Measurements from ENCODE around the gene SERPINB5. TPM values are rescaled to one million over a fixed set of nuclear protein-coding genes. Genes with fewer than 3 reads are reported as not detected.

SERPINB5 gene
- total RNA-seq, 3 donors from 2014 or later, result not detected

Other genes starting within 250 kb of the SERPINB5 start
- gene BCL2, start 157.2 kb upstream of the SERPINB5 start, total RNA-seq, result 10 to 100 TPM; 45.0 to 71.4 (median 66.6) TPM
- 10 to 100 TPM; 64.6 to 78.2 (median 76.2) TPM for gene KDSR, start 109.8 kb upstream of the SERPINB5 start, total RNA-seq
- gene VPS4B, start 54.5 kb upstream of the SERPINB5 start, total RNA-seq, result 10 to 100 TPM; 55.2 to 59.8 (median 59.3) TPM
- not detected for gene SERPINB12, start 65.4 kb downstream of the SERPINB5 start, total RNA-seq
- not detected for gene SERPINB13, start 110.4 kb downstream of the SERPINB5 start, total RNA-seq
- not detected for gene SERPINB4, start 167.3 kb downstream of the SERPINB5 start, total RNA-seq
- not detected for gene SERPINB3, start 184.9 kb downstream of the SERPINB5 start, total RNA-seq
- not detected for gene SERPINB11, start 226.0 kb downstream of the SERPINB5 start, total RNA-seq